Stimulated activated naive CD4-positive, alpha-beta T cell treated with Interleukin-2 at 50 U/mL for 16 hours (primary cell): ENCODE results near the gene RESP18.
A peak's percentile ranks its signal among the peaks of the same experiment; 100 is the strongest.
"Not testable (repeated sequence)": the region's sequence is repeated elsewhere in the genome, so short reads cannot be mapped to it uniquely, and the experiment has no call there.

Experiments used
- DNase-seq: peaks from one replicate; lab custom pipeline; 2025; lab: John Stamatoyannopoulos, UW

Gene RESP18

DNA sequence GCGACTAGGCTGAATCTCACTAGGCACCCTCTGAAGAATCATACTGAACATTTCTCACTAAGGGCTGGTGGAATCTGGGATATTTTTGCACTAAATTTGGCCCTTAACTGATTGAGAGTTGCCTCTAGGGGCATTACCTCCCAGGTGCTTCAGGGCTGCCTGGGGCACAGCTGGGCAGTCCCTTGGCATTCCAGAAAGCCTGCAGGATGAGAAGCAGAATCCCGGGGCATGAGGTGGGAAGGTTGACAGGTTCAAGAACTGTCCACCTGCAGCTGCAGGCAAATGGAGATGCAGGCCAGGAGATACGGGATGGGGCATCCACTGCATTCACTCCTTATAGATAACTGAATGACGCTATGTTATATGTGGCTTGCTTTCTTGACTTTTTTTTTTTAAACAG lies 7.4 kb downstream of the RESP18 start:
- DNase-seq, result no peak

GRCh38 chr2:219323434-219323833 lies 9.1 kb downstream of the RESP18 start:
- no peak for DNase-seq

- DNase-seq, result no peak
Measured at GRCh38 chr2:219314804-219315468, 17.6 kb downstream of the RESP18 start.

GRCh38 chr2:219312683-219313263 lies 19.8 kb downstream of the RESP18 start:
- not testable (repeated sequence) for DNase-seq

- DNase-seq, result no peak
Measured at GRCh38 chr2:219309278-219309677, 23.3 kb downstream of the RESP18 start, which contains the start of gene PTPRN. Gene PTPRN (minus strand): TSS chr2:219309401. CDS start chr2:219309332, 69 bp downstream.

DNA sequence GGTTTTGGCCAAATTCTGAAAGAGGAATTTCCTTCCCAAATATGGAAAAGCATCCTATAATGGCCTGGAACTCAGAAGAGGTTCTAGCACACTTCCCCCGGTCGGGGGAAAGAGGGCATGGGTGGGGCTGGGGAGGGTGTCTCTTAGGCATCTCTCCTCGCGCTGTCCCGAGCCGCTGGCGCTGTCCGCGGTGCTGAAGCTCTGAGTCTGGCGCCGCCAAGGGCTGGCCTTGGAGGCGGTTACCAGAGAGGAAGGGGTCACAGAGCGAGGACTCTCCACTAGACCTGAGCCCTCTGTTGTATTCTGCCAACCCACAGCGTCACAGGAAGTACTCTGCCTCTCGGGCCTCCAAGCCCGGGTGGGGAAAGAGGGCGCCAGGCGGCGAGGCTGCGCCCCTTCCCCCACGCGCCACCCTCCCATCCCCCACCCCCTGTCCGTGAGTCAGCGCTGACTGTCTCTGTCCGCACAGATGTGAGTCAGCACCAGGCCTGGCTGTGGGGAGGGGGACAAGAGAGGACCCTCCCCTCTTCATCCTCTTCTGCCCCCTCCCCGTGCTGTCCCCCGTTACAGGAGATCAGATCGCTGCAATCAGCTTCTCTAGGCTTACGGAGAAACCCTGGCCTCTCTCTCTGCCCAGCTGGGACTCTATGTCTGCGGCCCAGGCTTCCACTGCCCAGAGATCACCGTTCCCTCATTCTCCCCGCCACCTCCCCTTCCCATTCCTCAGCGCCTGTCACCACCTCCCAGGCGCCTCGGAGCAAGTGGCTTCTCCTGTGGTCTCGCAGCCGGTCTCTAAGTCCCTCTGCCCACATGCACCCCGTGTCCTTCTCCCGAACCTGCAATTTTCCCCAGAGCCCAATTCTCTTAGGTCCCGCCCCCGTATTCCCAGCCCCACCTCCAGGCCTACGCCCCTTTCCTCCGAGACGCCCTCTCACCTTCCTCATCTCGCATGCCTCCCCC lies 24.1 kb downstream of the RESP18 start:
- DNase-seq, result peak; percentile 53

DNA sequence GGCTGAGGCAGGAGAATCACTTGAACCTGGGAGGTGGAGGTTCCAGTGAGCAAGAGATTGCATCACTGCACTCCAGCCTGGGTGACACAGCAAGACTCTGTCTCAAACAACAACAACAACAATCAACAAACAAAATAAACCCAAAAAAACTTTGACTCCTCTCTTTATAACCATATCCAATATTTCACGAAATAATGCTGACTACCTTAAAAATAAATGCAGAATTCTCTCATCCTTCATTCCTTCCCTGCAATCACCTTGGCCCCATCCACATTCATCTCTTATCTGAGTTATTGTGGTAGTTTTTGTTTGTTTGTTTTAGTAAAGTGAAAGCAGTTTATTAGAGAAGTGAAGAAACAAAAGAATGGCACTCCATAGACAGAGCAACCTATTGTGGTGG lies 26.5 kb downstream of the RESP18 start:
- no peak for DNase-seq

DNA sequence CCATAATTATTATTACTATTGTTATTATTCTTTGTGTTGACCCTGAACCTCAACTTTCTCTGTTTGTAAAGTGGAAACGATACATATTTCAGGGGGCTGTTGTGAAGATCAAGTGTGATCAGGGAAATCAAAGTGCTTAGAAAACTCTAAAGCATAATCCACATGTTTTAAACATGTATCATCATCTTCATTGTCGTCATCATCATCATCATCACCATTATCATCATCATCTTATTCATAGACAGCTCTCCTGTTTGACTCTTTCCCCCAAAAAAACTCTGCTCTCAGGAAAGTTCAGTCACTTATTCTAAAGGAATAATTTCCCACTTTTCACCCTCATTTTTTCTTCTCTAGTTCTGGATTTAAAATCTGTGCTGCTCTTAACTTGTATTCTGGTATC lies 28.3 kb downstream of the RESP18 start:
- DNase-seq, result no peak

DNA sequence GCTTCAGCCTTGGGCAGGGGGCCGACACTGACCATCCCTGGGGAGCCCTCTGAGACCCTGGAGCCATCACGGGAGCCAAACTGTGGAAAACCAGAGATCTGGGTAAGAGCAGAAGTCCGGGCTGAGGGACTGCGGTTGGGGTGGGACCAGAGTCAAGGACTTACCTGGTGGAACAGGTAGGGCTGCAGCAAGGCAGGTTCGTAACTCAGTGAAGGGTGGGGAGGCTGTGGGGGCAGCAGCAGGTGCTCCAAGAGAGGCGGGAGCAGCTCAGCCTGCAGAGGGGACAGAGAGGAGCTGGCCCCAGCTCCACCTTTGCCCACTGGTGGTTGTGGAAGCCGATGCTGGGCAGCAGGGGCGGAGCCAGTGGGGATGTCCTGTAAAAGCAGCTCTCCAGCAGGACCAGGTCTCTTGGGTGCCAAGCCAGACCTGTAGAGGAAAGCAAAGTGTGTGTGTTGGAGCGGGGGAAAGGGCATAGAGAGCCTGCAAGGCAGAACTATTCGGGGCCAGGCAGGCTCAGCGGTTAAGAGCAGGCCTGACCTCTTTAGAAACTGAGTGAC lies 30.1 kb downstream of the RESP18 start:
- no peak for DNase-seq

DNA sequence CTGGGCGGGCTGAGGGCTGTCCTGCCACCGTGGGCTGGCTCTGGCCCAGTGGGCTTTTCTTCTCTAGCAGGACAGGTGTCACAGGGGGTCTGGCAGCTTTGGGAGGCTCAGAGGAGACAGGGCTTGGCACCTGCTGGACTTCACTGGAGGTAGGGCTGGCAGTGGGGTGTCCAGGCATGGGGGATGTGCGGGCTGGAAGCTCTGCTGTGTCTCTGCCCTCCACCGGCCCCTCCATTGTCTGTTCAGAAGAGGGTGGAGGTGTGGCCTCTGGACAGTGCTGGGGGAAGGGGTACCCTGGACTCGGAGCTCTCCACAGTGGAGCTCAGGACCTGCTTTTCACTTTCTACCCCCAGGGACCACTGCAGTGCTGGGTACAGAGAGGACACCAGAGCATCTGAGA lies 32.5 kb downstream of the RESP18 start:
- DNase-seq, result no peak

- DNase-seq, result no peak
Measured at GRCh38 chr2:219299372-219299760, 33.2 kb downstream of the RESP18 start.

DNA sequence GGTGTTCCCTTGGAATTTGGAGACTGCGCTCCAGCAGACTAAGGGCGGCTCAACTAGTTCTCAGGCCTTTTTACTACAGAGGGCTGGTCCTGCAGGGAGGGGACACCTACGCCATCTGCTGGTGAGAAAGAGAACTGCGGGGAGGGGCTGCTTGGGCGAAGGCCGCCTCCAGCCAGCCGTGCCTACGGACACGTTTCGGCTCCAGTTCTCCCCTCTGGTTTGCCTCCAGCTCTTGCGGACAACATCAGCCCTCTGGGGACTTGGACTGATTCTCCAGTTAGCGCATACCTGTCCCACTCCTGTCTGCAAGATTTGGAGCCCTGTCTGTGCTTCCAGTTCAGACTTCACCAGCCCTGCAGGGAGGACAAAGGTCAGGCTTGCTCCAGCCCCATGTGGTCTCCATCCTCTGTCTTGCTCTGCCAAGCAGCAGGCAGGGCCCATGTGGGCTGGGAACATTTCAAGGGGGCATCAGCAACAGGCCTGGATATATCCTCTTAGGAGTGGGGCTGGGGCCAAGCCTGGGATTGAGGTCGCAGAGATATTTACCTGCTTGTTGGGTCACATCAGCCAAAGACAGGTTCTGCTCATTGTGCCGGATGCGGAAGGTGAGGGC lies 33.7 kb downstream of the RESP18 start:
- peak; percentile 86 for DNase-seq

- no peak for DNase-seq
Measured at GRCh38 chr2:219297766-219298456, 34.6 kb downstream of the RESP18 start.

DNA sequence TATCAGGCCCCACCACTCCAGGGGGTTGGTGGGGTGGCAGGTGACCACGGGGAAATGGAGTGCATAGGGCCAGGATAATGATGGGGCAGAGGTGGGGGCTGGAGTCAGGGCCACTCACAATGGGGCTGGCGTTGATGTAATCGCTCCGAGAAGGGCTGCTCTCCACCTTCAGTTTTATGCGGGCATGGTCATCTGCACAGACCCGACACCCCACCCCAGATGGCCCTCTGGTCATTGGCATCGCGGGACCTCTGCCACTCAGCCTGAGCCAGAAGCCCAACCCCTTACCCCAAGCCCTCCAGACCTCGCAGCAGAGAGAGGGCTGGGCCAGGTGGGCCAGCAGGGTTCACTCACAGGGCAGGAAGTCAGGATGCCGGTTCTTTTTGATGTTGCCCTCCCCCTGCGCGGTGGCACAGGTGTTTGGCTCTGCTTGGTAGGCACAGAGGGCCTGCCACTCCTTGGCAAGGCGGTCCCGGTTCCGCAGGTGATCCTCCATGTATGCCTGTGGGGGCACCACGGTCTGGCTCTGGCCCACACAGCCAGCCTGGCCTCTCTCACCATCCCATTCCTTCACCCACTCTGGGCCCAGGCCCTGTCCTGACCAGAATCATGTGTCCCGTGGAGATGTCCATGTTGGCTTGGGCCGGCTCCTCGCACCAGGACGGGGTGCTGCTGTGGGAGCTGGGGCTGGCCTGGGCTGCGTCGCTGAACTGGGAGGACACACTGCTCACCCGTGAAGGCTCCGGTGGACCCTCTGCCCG lies 35.7 kb downstream of the RESP18 start:
- DNase-seq, result no peak

DNA sequence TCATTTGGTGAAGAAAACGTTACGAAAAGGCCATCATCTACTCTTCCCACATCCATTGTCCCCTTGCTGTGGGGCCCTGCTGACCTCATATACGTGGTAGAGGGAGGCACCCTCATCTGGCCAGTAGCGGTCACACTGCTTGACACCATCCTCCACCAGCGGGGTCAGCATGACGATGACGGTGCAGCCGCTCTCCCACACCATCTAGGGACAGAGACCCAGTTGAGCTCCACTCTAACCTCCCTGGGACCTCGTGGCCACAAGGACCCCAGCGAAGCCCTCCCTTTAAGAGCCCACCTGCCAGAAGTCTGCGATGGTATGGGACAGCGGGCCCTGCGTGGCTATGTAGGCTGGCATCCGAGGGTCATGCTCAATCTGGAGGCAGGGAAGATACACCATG lies 36.4 kb downstream of the RESP18 start:
- no peak for DNase-seq

DNA sequence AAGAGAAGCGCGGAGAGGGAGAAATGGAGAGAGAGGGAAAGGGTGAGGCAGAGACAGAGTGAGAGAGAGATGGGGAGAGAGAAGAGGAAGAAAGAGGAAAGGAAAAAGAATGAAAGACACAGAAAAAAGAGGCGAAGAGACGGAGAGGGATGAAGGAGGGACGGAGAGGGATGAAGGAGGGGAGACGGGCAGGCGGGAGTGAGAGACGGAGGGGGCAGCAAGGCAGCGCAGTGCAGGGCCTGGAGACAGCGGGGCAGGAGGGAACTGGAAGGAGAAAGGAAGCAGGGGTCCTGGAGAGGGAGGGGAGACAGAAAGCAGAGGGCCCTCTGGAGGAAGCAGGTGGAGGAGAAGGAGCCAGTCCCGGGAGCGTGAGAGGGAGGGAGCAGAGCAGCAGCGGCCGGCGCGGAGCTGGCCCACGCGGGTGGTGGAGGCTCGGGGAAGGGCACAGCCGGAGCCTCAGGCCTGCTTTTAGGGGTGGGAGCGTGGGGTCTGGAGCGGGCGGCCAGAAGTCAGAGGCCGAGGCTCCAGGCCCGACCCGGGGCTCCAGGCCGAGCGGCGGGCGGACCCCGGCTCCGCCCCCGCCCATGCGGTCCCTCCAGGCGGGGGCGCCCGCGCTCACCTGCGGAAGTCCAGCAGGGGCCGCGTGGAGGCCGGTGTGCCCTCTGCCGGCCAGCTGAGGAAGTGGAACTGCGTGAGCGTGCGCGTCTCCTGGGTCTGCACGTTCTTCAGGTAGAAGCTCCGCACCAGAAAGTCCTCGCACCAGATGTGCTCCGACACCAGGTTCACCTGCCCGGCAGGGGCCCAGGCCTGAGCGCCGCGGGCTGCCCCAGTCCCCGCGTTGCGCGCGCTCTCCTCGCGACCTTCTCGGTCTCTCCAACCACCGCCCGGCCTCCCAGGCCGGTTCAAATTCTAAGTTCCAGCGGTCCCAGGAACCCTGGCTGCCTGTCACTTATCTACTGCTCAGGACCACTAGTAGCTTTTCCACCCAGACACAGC lies 37.9 kb downstream of the RESP18 start:
- peak; percentile 83 for DNase-seq

- no peak for DNase-seq
Measured at GRCh38 chr2:219293736-219294231, 38.8 kb downstream of the RESP18 start.

DNA sequence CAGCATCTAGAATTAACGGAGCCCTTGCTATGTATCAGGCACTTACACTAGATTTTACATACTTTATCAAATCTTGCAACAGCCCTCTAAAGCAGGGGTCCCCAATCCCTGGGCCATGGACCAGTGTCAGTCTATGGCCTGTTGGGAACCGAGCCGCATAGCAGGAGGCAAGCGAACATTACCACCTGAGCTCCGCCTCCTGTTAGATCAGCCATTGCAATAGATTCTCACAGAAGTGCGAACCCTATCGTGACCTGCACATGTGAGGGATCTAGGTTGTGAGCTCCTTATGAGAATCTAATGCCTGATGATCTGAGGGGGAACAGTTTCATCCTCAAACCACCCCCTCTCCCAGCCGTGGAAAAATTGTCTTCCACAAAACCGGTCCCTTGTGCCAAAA lies 39.9 kb downstream of the RESP18 start:
- no peak for DNase-seq

DNA sequence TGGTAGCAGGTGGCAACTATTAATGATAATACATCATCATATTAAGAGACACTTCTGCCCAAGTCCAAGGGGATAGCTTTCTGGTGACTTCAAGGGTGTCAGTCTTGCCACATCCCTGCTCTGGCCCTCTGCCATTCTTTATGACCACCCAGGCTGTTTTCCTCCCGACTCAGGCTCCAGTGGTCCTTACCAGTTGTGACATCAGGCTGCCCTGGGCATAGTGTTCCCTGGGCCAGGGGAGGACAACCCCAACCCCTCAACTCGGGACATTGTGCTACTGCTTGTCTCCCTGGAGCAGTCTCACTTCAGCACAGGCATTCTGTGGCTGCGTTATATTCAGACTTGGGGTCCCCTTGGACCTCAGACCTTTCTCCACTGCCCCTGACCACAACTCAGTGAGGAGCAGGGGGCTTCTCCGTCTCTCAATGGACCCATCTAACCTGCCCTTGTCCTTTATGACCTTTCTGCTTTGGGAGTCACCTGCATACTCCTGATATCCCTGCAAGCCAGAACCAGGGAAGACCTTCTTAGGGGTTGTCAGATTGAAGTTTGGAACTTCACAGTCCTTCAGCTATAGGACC lies 40.5 kb downstream of the RESP18 start:
- no peak for DNase-seq
